RWPE1 (cell line): ENCODE measurements around the gene IKZF4.

ENCODE experiments used
- CTCF ChIA-PET: fragments of 350-600 bp; sonication (Branson Sonifier 250); formaldehyde crosslinking; extraction: SDS; loops from one replicate; lab custom pipeline; 2021; lab: Yijun Ruan, JAX
- POLR2A ChIA-PET: fragments of 400-600 bp; formaldehyde crosslinking; extraction: SDS; loops from one replicate; lab custom pipeline; 2020; ENCODE audit warnings: antibody characterized with exemption; ENCODE audit not compliant: low non-redundant PET; lab: Yijun Ruan, JAX
- DNase-seq: peaks from one replicate; pipeline ENCODE4 v3.0.0; 2012; ENCODE audit warnings: low spot score
- H3K27ac ChIP-seq: fragments of 450-650 bp; 2 replicates; pipeline ENCODE4 v1.5.1; 2017
- CTCF ChIP-seq: fragments of 450-650 bp; conservative IDR thresholded peaks from 2 replicates; pipeline ENCODE4 v1.5.1; 2017; ENCODE audit warnings: low read depth, mild to moderate bottlenecking

IKZF4 gene

GRCh38 chr12:56007564-56008559 is 13.0 kb upstream of the IKZF4 start:
- POLR2A ChIA-PET, result interaction anchor here (0.6 to 1.2 kb wide), 3 partner anchors 7 to 80 kb away, joined by 4 read pairs; partner anchors contain the start of genes PYM1 and SUOX
- peak; percentile 61 for DNase-seq
- CTCF ChIA-PET, result interaction anchor here (2.0 to 2.1 kb wide), 2 partner anchors 11 to 12 kb away, joined by 5 to 10 read pairs; partner anchors contain the start of gene SUOX
- H3K27ac ChIP-seq, result peak overlapping the region; percentile 92
- no peak for TF ChIP-seq CTCF

GRCh38 chr12:56010111-56010570 is 10.7 kb upstream of the IKZF4 start:
- TF ChIP-seq CTCF, result no peak
- POLR2A ChIA-PET, result no interaction called here
- DNase-seq, result no peak
- no peak overlapping the region for H3K27ac ChIP-seq
- CTCF ChIA-PET, result interaction anchor here (2.0 kb wide), 1 partner anchor 14 kb away, joined by 5 read pairs; no protein-coding TSS in a partner anchor

- POLR2A ChIA-PET, result no interaction called here
- no peak overlapping the region for H3K27ac ChIP-seq
- no peak for DNase-seq
- CTCF ChIA-PET, result interaction anchor here (0.6 kb wide), 1 partner anchor 319 kb away, joined by 3 read pairs; no protein-coding TSS in a partner anchor
- no peak for TF ChIP-seq CTCF
Observed at GRCh38 chr12:56011509-56012090, 9.2 kb upstream of the IKZF4 start.

GRCh38 chr12:56013482-56013881 is 7.4 kb upstream of the IKZF4 start:
- POLR2A ChIA-PET, result interaction anchor here (0.6 kb wide), 1 partner anchor 25 kb away, joined by 5 read pairs; no protein-coding TSS in a partner anchor
- CTCF ChIA-PET, result no interaction called here
- no peak for DNase-seq
- no peak overlapping the region for H3K27ac ChIP-seq
- no peak for TF ChIP-seq CTCF

- POLR2A ChIA-PET, result interaction anchor here (0.6 kb wide), 1 partner anchor 26 kb away, joined by 5 read pairs; no protein-coding TSS in a partner anchor
- no peak for DNase-seq
Observed at GRCh38 chr12:56014205-56014604, 6.6 kb upstream of the IKZF4 start.

More at GRCh38 chr12:56014205-56014604, 6.6 kb upstream of the IKZF4 start:
- CTCF ChIA-PET, result interaction anchor here (0.6 to 0.7 kb wide), 2 partner anchors 24 to 28 kb away, joined by 3 read pairs; no protein-coding TSS in a partner anchor
- no peak overlapping the region for H3K27ac ChIP-seq
- no peak for TF ChIP-seq CTCF
